H1 (cell line): Measurements from ENCODE around the gene NTRK2. TPM values are rescaled to one million over a fixed set of nuclear protein-coding genes. Genes with fewer than 3 reads are reported as not detected.

Source experiments
- GABPA ChIP-seq: IDR thresholded peaks from 2 replicates; pipeline ENCODE4 v1.6.1; 2011; ENCODE audit warnings: mild to moderate bottlenecking, low read length, moderate library complexity, borderline replicate concordance; ENCODE audit not compliant: insufficient read depth
- HDAC6 ChIP-seq: IDR thresholded peaks from one replicate; pipeline ENCODE4 v1.7.1; 2012; ENCODE audit warnings: low read depth, mild to moderate bottlenecking, inconsistent platforms, low read length, moderate library complexity
- RXRA ChIP-seq: IDR thresholded peaks from 2 replicates; pipeline ENCODE4 v1.6.1; 2011; ENCODE audit warnings: low read depth, mild to moderate bottlenecking, low read length, moderate library complexity; ENCODE audit not compliant: insufficient read depth
- SAP30 ChIP-seq: fragments of 300-600 bp; sonication (generic); IDR thresholded peaks from 2 replicates; pipeline ENCODE4 v1.7.1; 2012; ENCODE audit warnings: low read length, moderate library complexity, mild to moderate bottlenecking, inconsistent platforms; ENCODE audit not compliant: insufficient read depth, insufficient replicate concordance
- SIN3A ChIP-seq, 2 experiments: IDR thresholded peaks in 1 of 2; conservative IDR thresholded peaks in 1 of 2; 2 replicates each; pipeline ENCODE4 v1.6.1; 2011 to 2012; ENCODE audit warnings: low read length in 2 of 2, improper control_type of control experiment in 1 of 2, low read depth in 1 of 2, mild to moderate bottlenecking in 1 of 2
- SP2 ChIP-seq: IDR thresholded peaks from 2 replicates; pipeline ENCODE4 v1.6.1; 2012; ENCODE audit warnings: mild to moderate bottlenecking, low read length, inconsistent platforms
- SP4 ChIP-seq: IDR thresholded peaks from 2 replicates; pipeline ENCODE4 v1.6.1; 2012; ENCODE audit warnings: low read length, inconsistent platforms
- polyA plus RNA-seq, 7 experiments: library from polyadenylated mRNA; depleted of rRNA in 3 of 7; stranded (reverse) in 5 of 7; unstranded in 2 of 7; fragments of >200 nt in 5 of 7; fragments of 200-250 nt in 2 of 7; gene quantifications; 1 replicate in 5 of 7; 2 replicates in 1 of 7; 4 replicates in 1 of 7; pipeline versions ENCODE4 v1.2.1 to v1.2.3, GENCODE V29; 2011 to 2013; ENCODE audit warnings: missing spikeins in 2 of 7, mixed read lengths in 2 of 7
- total RNA-seq: library from RNA; stranded (reverse); fragmentation: NEBNext Ultra II Directional; extraction: Animal tissue kit (Norgen Biotek cat#: 25700); gene quantifications from 2 replicates; pipeline ENCODE4 v1.2.1, GENCODE V29; 2021

Gene NTRK2
- total and polyA plus RNA-seq, 2 of the 8 experiments (the other 6 are each of a cell fraction or from before 2014, with no cell fraction given): 0.03 to 0.04 TPM

- TF ChIP-seq SIN3A (conservative IDR thresholded peaks at IDR 0.05 in 1 of 2, IDR thresholded peaks at IDR 0.05 in 1 of 2; ENCODE audit: low read depth in 1 of 2, low read length in 2 of 2) (no peak), SP2 (no peak), SP4 (no peak), SAP30 (no peak), HDAC6 (no peak), RXRA (no peak), GABPA (no peak)
Observed at GRCh38 chr9:85064811-85065371, 395.4 kb downstream of the NTRK2 start (continued).
